ENCODE measurements around the gene HYAL2.
A peak's percentile ranks its signal among the peaks of the same experiment; 100 is the strongest.

HYAL2 gene

GRCh38 chr3:50350527-50351322 lies 28.2 kb upstream of the HYAL2 start, which contains the start of the genes CYB561D2 and NPRL2:
Gene CYB561D2, plus strand, starts transcription at chr3:50350862. Its CDS starts 572 bp downstream, at chr3:50351434.
Gene NPRL2, minus strand, starts transcription at chr3:50350775. Its CDS starts 123 bp downstream, at chr3:50350652.
- DNase-seq, result peak; percentile 65

GRCh38 chr3:50350213-50350526 lies 27.6 kb upstream of the HYAL2 start:
- no peak for DNase-seq

GRCh38 chr3:50347187-50347813 lies 24.8 kb upstream of the HYAL2 start:
- no peak for DNase-seq

- no peak for DNase-seq
Measured at GRCh38 chr3:50345586-50346234, 23.2 kb upstream of the HYAL2 start, which contains the start of gene ZMYND10. Gene ZMYND10, minus strand, starts transcription at chr3:50345732. Its CDS starts 153 bp downstream, at chr3:50345579.

- no peak for DNase-seq
Measured at GRCh38 chr3:50345008-50345407, 22.5 kb upstream of the HYAL2 start.

GRCh38 chr3:50342813-50343633 lies 20.5 kb upstream of the HYAL2 start:
- DNase-seq, result no peak

GRCh38 chr3:50341996-50342650 lies 19.6 kb upstream of the HYAL2 start:
- no peak for DNase-seq

- DNase-seq, result no peak
Measured at GRCh38 chr3:50341537-50341936, 19.0 kb upstream of the HYAL2 start.

GRCh38 chr3:50340448-50341329 lies 18.1 kb upstream of the HYAL2 start, which contains the start of gene RASSF1:
Gene RASSF1, minus strand, starts transcription at chr3:50340836. Its CDS starts 31 bp downstream, at chr3:50340805.
- DNase-seq, result no peak

- no peak for DNase-seq
Measured at GRCh38 chr3:50340147-50340447, 17.6 kb upstream of the HYAL2 start.

GRCh38 chr3:50339485-50340146 lies 17.1 kb upstream of the HYAL2 start:
- DNase-seq, result no peak

GRCh38 chr3:50338965-50339364 lies 16.4 kb upstream of the HYAL2 start:
- no peak for DNase-seq

- DNase-seq, result peak; percentile 91
Measured at GRCh38 chr3:50337175-50337861, 14.8 kb upstream of the HYAL2 start.

GRCh38 chr3:50336452-50337174 lies 14.1 kb upstream of the HYAL2 start:
- DNase-seq, result no peak

GRCh38 chr3:50334339-50335075 lies 12.0 kb upstream of the HYAL2 start:
- DNase-seq, result no peak

GRCh38 chr3:50333744-50334328 lies 11.3 kb upstream of the HYAL2 start:
- DNase-seq, result no peak

GRCh38 chr3:50331364-50331907 lies 8.9 kb upstream of the HYAL2 start:
- DNase-seq, result no peak

GRCh38 chr3:50330330-50330729 lies 7.8 kb upstream of the HYAL2 start:
- no peak for DNase-seq

Data from cortex of kidney (tissue), 1 donor.